Eye (tissue), 1 donor: Measurements from ENCODE around the gene ATG2A.
A peak's percentile ranks its signal among the peaks of the same experiment; 100 is the strongest.
"Not testable (repeated sequence)": the region's sequence is repeated elsewhere in the genome, so short reads cannot be mapped to it uniquely, and the experiment has no call there.

Experiments used
- DNase-seq: peaks from one replicate; pipeline ENCODE4 v3.0.0-alpha.2; 2015

Gene ATG2A

GRCh38 chr11:64851831-64852351, 65.1 kb downstream of the ATG2A start:
- no peak for DNase-seq

- no peak for DNase-seq
Observed at GRCh38 chr11:64850979-64851567, 65.9 kb downstream of the ATG2A start.

GRCh38 chr11:64849598-64850356, 67.2 kb downstream of the ATG2A start:
- no peak for DNase-seq

GRCh38 chr11:64848826-64849597, 68.0 kb downstream of the ATG2A start:
- DNase-seq: no peak

GRCh38 chr11:64848214-64848825, 68.7 kb downstream of the ATG2A start:
- no peak for DNase-seq

GRCh38 chr11:64846998-64847666, 69.9 kb downstream of the ATG2A start:
- peak; percentile 97 for DNase-seq

GRCh38 chr11:64845776-64846129, 71.3 kb downstream of the ATG2A start:
- DNase-seq: not testable (repeated sequence)

GRCh38 chr11:64845129-64845775, 71.8 kb downstream of the ATG2A start:
- no peak for DNase-seq
